Measurements from ENCODE around the gene CIAO3.
"Not testable (repeated sequence)": the region's sequence is repeated elsewhere in the genome, so short reads cannot be mapped to it uniquely, and the experiment has no call there.

The CIAO3 gene

GRCh38 chr16:780296-780695 is 39.5 kb upstream of the CIAO3 start:
- H3K27ac Mint-ChIP-seq: no peak overlapping the region
- H3K9me3 Mint-ChIP-seq: no peaks in the 10 kb centered on the region
- no peak for ATAC-seq
- no peak overlapping the region for H3K4me3 Mint-ChIP-seq
- H3K36me3 Mint-ChIP-seq: peaks cover 5% of the 10 kb centered on the region
- no peak for DNase-seq (ENCODE audit: low spot score in 2 of 2)
- peaks cover 11% of the 10 kb centered on the region for H3K4me1 Mint-ChIP-seq

GRCh38 chr16:779561-779960 is 38.8 kb upstream of the CIAO3 start:
- no peak overlapping the region for H3K4me3 Mint-ChIP-seq
- DNase-seq (ENCODE audit: low spot score in 2 of 2): no peak
- H3K27ac Mint-ChIP-seq: no peak overlapping the region
- no peak for ATAC-seq
- H3K4me1 Mint-ChIP-seq: peaks cover 6% of the 10 kb centered on the region
- H3K36me3 Mint-ChIP-seq: peaks cover under 1% of the 10 kb centered on the region
- no peaks in the 10 kb centered on the region for H3K9me3 Mint-ChIP-seq

- Mint-ChIP-seq H3K4me3 (no peak overlapping the region), H3K4me1 (peaks cover 6% of the 10 kb centered on the region), H3K9me3 (no peaks in the 10 kb centered on the region), H3K27ac (no peak overlapping the region), H3K36me3 (no peaks in the 10 kb centered on the region)
- no peak for ATAC-seq
- DNase-seq (ENCODE audit: low spot score in 2 of 2): no peak
Measured at GRCh38 chr16:778909-779527, 38.2 kb upstream of the CIAO3 start.

GRCh38 chr16:778447-778846 is 37.6 kb upstream of the CIAO3 start:
- no peak for ATAC-seq
- no peak overlapping the region for H3K4me3 Mint-ChIP-seq

GRCh38 chr16:777826-778225 is 37.0 kb upstream of the CIAO3 start:
- Mint-ChIP-seq H3K27ac (no peak overlapping the region), H3K9me3 (no peaks in the 10 kb centered on the region), H3K4me1 (peaks cover 6% of the 10 kb centered on the region), H3K4me3 (no peak overlapping the region), H3K36me3 (no peaks in the 10 kb centered on the region)
- ATAC-seq (no peak), DNase-seq (ENCODE audit: low spot score in 2 of 2) (no peak)

More at GRCh38 chr16:778447-778846, 37.6 kb upstream of the CIAO3 start:
- Mint-ChIP-seq H3K9me3 (no peaks in the 10 kb centered on the region), H3K27ac (no peak overlapping the region), H3K4me1 (peaks cover 6% of the 10 kb centered on the region), H3K36me3 (no peaks in the 10 kb centered on the region)
- DNase-seq (ENCODE audit: low spot score in 2 of 2): no peak

- no peak overlapping the region for H3K4me3 Mint-ChIP-seq
- ATAC-seq (no peak), DNase-seq (ENCODE audit: low spot score in 2 of 2) (no peak)
- peaks cover 6% of the 10 kb centered on the region for H3K4me1 Mint-ChIP-seq
- H3K9me3 Mint-ChIP-seq: no peaks in the 10 kb centered on the region
- no peak overlapping the region for H3K27ac Mint-ChIP-seq
- no peaks in the 10 kb centered on the region for H3K36me3 Mint-ChIP-seq
Measured at GRCh38 chr16:776824-777223, 36.0 kb upstream of the CIAO3 start.

GRCh38 chr16:776298-776697 is 35.5 kb upstream of the CIAO3 start:
- H3K4me3 Mint-ChIP-seq; H3K4me1 Mint-ChIP-seq; H3K36me3 Mint-ChIP-seq; H3K9me3 Mint-ChIP-seq; H3K27ac Mint-ChIP-seq; ATAC-seq; DNase-seq (ENCODE audit: low spot score in 2 of 2): not testable (repeated sequence)

GRCh38 chr16:775236-775796 is 34.5 kb upstream of the CIAO3 start:
- H3K4me3 Mint-ChIP-seq: no peak overlapping the region
- no peaks in the 10 kb centered on the region for H3K9me3 Mint-ChIP-seq
- DNase-seq (ENCODE audit: low spot score in 2 of 2): no peak
- no peak for ATAC-seq
- H3K27ac Mint-ChIP-seq: no peak overlapping the region
- H3K36me3 Mint-ChIP-seq: no peaks in the 10 kb centered on the region
- H3K4me1 Mint-ChIP-seq: peaks cover 6% of the 10 kb centered on the region

GRCh38 chr16:774086-775001 is 33.5 kb upstream of the CIAO3 start:
- H3K9me3 Mint-ChIP-seq: no peaks in the 10 kb centered on the region
- peaks cover 6% of the 10 kb centered on the region for H3K4me1 Mint-ChIP-seq
- H3K36me3 Mint-ChIP-seq: no peaks in the 10 kb centered on the region
- ATAC-seq (no peak), DNase-seq (ENCODE audit: low spot score in 2 of 2) (no peak)
- no peak overlapping the region for H3K27ac Mint-ChIP-seq
- H3K4me3 Mint-ChIP-seq: no peak overlapping the region

GRCh38 chr16:772959-773358 is 32.2 kb upstream of the CIAO3 start:
- H3K36me3 Mint-ChIP-seq: no peaks in the 10 kb centered on the region
- no peaks in the 10 kb centered on the region for H3K9me3 Mint-ChIP-seq
- no peak overlapping the region for H3K4me3 Mint-ChIP-seq
- ATAC-seq (no peak), DNase-seq (ENCODE audit: low spot score in 2 of 2) (no peak)
- peaks cover 4% of the 10 kb centered on the region for H3K4me1 Mint-ChIP-seq
- no peak overlapping the region for H3K27ac Mint-ChIP-seq

- no peaks in the 10 kb centered on the region for H3K9me3 Mint-ChIP-seq
- DNase-seq (ENCODE audit: low spot score in 2 of 2) (no peak), ATAC-seq (no peak)
- no peak overlapping the region for H3K4me3 Mint-ChIP-seq
- no peaks in the 10 kb centered on the region for H3K4me1 Mint-ChIP-seq
- no peak overlapping the region for H3K27ac Mint-ChIP-seq
- no peaks in the 10 kb centered on the region for H3K36me3 Mint-ChIP-seq
Measured at GRCh38 chr16:770411-770810, 29.6 kb upstream of the CIAO3 start.

- Mint-ChIP-seq H3K9me3 (no peaks in the 10 kb centered on the region), H3K36me3 (no peaks in the 10 kb centered on the region), H3K4me1 (no peaks in the 10 kb centered on the region), H3K27ac (no peak overlapping the region), H3K4me3 (no peak overlapping the region)
- no peak for DNase-seq (ENCODE audit: low spot score in 2 of 2)
- no peak for ATAC-seq
Measured at GRCh38 chr16:769934-770333, 29.1 kb upstream of the CIAO3 start.

- Mint-ChIP-seq H3K27ac (no peak overlapping the region), H3K4me1 (no peaks in the 10 kb centered on the region), H3K36me3 (no peaks in the 10 kb centered on the region), H3K9me3 (no peaks in the 10 kb centered on the region), H3K4me3 (no peak overlapping the region)
- ATAC-seq (no peak), DNase-seq (ENCODE audit: low spot score in 2 of 2) (no peak)
Measured at GRCh38 chr16:769184-769784, 28.5 kb upstream of the CIAO3 start.

- no peaks in the 10 kb centered on the region for H3K9me3 Mint-ChIP-seq
- H3K27ac Mint-ChIP-seq: no peak overlapping the region
- no peaks in the 10 kb centered on the region for H3K36me3 Mint-ChIP-seq
- H3K4me3 Mint-ChIP-seq: no peak overlapping the region
- no peaks in the 10 kb centered on the region for H3K4me1 Mint-ChIP-seq
- ATAC-seq (no peak), DNase-seq (ENCODE audit: low spot score in 2 of 2) (no peak)
Measured at GRCh38 chr16:768428-768827, 27.6 kb upstream of the CIAO3 start.

GRCh38 chr16:767743-768235 is 27.0 kb upstream of the CIAO3 start:
- no peak for DNase-seq (ENCODE audit: low spot score in 2 of 2)
- no peak for ATAC-seq
- Mint-ChIP-seq H3K36me3 (no peaks in the 10 kb centered on the region), H3K4me3 (no peak overlapping the region), H3K9me3 (no peaks in the 10 kb centered on the region), H3K27ac (no peak overlapping the region), H3K4me1 (no peaks in the 10 kb centered on the region)
